AG09309 (cell line): ENCODE data around the gene GALNS.
A peak's percentile ranks its signal among the peaks of the same experiment; 100 is the strongest.

Source experiments
- DNase-seq: peaks from one replicate; pipeline ENCODE4 v3.0.0-alpha.2; 2010; ENCODE audit warnings: low read depth
- H3K4me3 ChIP-seq: 2 replicates; pipeline ENCODE4 v1.5.1; 2011; ENCODE audit warnings: mild to moderate bottlenecking, low read depth, low read length, moderate library complexity; ENCODE audit not compliant: control insufficient read depth
- CTCF ChIP-seq: IDR thresholded peaks from 2 replicates; pipeline ENCODE4 v1.5.1; 2011; ENCODE audit warnings: mild to moderate bottlenecking, low read depth, low read length, inconsistent platforms; ENCODE audit not compliant: insufficient read depth, control insufficient read depth; ENCODE audit errors: missing control alignments

Gene GALNS

DNA sequence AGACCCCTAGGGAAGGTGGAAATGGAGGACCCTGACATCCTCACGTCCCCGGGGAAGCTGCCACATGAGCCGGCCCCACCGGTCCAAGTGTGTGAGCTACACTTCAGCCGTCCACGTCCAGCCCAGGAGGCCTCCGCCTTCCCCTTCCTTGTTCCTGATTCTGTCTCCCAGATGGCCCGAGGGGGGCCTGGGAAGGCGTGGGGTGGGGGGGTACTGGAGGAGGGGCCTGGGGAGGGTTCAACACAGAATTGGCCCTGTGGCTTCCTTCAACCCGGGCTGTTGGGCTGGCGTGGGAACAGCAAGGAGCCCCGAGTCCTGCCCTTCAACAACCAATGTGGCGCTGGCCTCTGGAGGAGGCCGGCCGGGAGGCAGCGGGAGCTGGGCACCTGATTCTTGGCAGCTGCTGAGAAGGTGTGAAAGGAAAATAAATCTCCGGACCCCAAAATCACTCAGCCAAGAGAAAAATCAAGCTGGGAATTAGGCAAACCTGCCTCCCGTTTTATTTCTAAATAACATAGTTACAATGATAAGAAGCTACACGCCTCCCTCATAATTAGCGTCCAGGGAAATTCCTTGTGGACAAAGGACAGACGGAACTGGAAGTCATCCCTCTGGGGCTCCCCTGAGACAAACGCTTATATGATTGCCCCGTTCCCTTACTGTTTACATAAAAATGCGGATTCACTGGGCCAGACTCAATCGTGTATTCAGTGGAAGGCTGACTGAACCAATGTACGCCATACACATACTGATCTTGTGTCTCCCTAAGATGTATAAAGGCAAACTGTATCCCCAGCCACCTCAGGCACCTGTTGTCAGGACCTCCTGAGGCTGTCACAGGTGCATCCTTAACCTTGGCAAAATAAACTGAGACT, 43.2 kb downstream of the GALNS start:
- H3K4me3 ChIP-seq = no peak overlapping the region
- TF ChIP-seq CTCF = no peak
- DNase-seq = no peak

- no peak for TF ChIP-seq CTCF
- peak overlapping the region; percentile 61 for H3K4me3 ChIP-seq
- no peak for DNase-seq
These were observed 44.1 kb downstream of the GALNS start for GRCh38 chr16:88812513-88813268.

- peak; percentile 79 for DNase-seq
- TF ChIP-seq CTCF = no peak
- peak within 1 kb of the TSS; percentile 62 for H3K4me3 ChIP-seq
These were observed 44.8 kb downstream of the GALNS start, which contains the start of gene APRT for GRCh38 chr16:88811769-88812512. TSS of gene APRT (minus strand) at chr16:88811928. CDS start at chr16:88811899, 29 bp downstream.

DNA sequence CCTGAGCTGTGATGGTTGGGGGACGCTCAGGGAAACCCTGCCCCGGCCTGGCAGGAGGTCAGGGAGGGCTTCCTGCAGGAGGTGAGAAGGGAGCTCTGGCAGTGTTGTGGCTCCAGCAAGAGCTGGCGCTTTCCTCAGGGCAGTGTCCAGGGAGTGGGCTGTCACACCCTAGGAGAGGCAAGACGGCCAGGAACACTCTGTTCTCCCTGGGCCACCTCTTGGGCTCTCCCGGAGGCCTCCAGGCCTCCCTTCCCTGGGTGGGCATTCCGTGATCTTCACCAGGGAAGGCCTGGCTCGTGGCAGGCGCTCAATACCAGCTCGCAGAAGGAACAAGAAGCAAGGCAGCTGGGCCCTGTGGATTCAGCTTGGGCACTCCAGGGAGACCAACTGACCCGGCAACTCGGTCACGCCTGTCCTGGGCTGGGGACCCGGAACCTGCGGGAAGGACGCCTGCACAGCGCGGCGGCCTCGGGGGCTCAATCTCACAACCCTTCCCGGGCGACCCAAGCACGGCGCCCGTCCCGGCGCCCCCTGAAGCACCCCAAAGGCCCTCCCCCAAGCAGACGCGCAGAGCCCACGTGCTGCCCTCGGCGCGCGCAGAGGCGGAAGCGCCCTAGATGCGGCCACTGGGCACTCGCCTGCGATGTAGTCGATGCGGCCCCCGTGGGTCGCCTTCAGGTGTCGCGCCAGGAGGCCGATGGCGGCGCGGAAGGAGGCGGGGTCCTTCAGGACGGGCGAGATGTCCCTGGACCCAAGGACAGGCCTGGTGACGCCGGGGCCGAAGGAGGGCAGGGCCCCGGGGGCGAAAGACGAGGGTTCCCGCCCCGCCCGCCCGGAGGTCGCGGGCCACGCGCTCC, 45.6 kb downstream of the GALNS start:
- no peak for TF ChIP-seq CTCF
- no peak for DNase-seq
- H3K4me3 ChIP-seq = peak overlapping the region; percentile 62

GRCh38 chr16:88810166-88810911, 46.4 kb downstream of the GALNS start:
- TF ChIP-seq CTCF = no peak
- H3K4me3 ChIP-seq = peak overlapping the region; percentile 62
- no peak for DNase-seq
